Ovary (tissue), 10 donors: ENCODE data around the gene GRAMD1B. TPM values are rescaled to one million over a fixed set of nuclear protein-coding genes. Genes with fewer than 3 reads are reported as not detected.
A peak's percentile ranks its signal among the peaks of the same experiment; 100 is the strongest.

Source experiments
- DNase-seq, 5 donors: peaks; one replicate each; pipeline ENCODE4 v3.0.0-alpha.2; 2019 to 2020
- H3K27ac ChIP-seq, 2 donors: fragments of 200-600 bp; one replicate each; pipeline versions ENCODE4 v1.5.1 to v1.8.0; 2019 to 2022
- H3K27me3 ChIP-seq: fragments of 200-600 bp; one replicate; pipeline ENCODE4 v1.8.0; 2022
- H3K36me3 ChIP-seq: fragments of 200-600 bp; sonication (generic); one replicate; pipeline ENCODE4 v1.5.1; 2019
- H3K4me1 ChIP-seq: one replicate; pipeline ENCODE4 v1.8.1; 2013; ENCODE audit warnings: mild to moderate bottlenecking, moderate library complexity; ENCODE audit not compliant: insufficient read depth
- H3K4me3 ChIP-seq: fragments of 200-600 bp; sonication (generic); one replicate; pipeline ENCODE4 v1.5.1; 2017
- H3K9me3 ChIP-seq, 2 donors: fragments of 200-600 bp in 1 of 2; sonication (generic) in 1 of 2; one replicate each; pipeline versions ENCODE4 v1.5.1 to v1.8.1; 2013 to 2019; ENCODE audit warnings: mild to moderate bottlenecking in 1 of 2, moderate library complexity in 1 of 2
- CTCF ChIP-seq, 3 donors: fragments of 450-650 bp in 2 of 3; fragments of 200-600 bp in 1 of 3; IDR thresholded peaks; one replicate each; pipeline versions ENCODE4 v1.5.1 to v1.8.0; 2016 to 2022; ENCODE audit warnings: antibody characterized with exemption in 3 of 3, mild to moderate bottlenecking in 1 of 3
- EP300 ChIP-seq: sonication (generic); formaldehyde crosslinking; IDR thresholded peaks from one replicate; pipeline ENCODE4 v1.6.1; 2017; ENCODE audit warnings: antibody characterized with exemption
- POLR2A ChIP-seq: fragments of 450-650 bp; IDR thresholded peaks from one replicate; pipeline ENCODE4 v1.6.1; 2017; ENCODE audit warnings: antibody characterized with exemption, mild to moderate bottlenecking, moderate library complexity
- WGBS, 3 donors: extraction: QIAGEN DNeasy Blood & Tissue Kit in 1 of 3; methylation state at CpG; one replicate each; pipeline versions ENCODE4 v1.1.5 to v1.1.7; 2013 to 2017; 5-methylcytosine and 5-hydroxymethylcytosine counted together
- intact Hi-C, 4 donors: fragments of 100-400 bp; cut with DNase I; formaldehyde crosslinking; loops; one replicate each; pipeline versions ENCODE4 v1.11.0 to v1.15.1; 2022 to 2023
- long read RNA-seq, 3 donors: library from polyadenylated mRNA in 2 of 3; unstranded in 2 of 3; transcript quantifications; one replicate each; pipeline ENCODE4 v2.0.0 and lab custom pipeline, GENCODE V29; 2021 to 2026
- polyA plus RNA-seq, 2 donors: library from polyadenylated mRNA; stranded (reverse); fragments of 200-250 nt in 1 of 2; fragments of 350-450 nt in 1 of 2; fragmentation: Illumina TruSeq in 1 of 2; extraction: RNeasy Lipid Tissue Mini Kit (QIAGEN cat#74804) in 1 of 2; gene quantifications; one replicate each; pipeline ENCODE4 v1.2.3, GENCODE V29; 2013 to 2014
- total RNA-seq, 7 donors: library from RNA; depleted of rRNA in 2 of 7; stranded (reverse); fragments of >200 nt in 2 of 7; fragmentation: NEBNext Ultra II Directional in 3 of 7; extraction: Animal tissue kit (Norgen Biotek cat#: 25700) in 3 of 7; gene quantifications; one replicate each; pipeline versions ENCODE4 v1.1.0 to v1.2.4, GENCODE V29; 2016 to 2023
- donor health status: DM: no; HTN: no; CAD: no; lungs with moderate emphysema.
- donor health status: DM: no; HTN: no; CAD: no.
- donor health status: Bipolar disorder and iron deficiency.
- donor health status: DM: yes; HTN: yes; CAD: no.
- donor health status: DM: no; HTN: no; CAD: no.
- donor health status: DM: yes; HTN: yes; CAD: no.

Gene GRAMD1B
- total RNA-seq (10 to 100 TPM; 12.9 to 47.9 (median 25.4) TPM), polyA plus RNA-seq (100 to 1,000 TPM in 1 of 2 donors, 10 to 100 TPM in 1; 10.8 to 185 TPM)
- long read RNA-seq, donor 1, partial matches to known transcripts = 3 of 6 reads
- long read RNA-seq, donor 1, other reads (novel, unspliced or antisense) = 3 of 6 reads
- long read RNA-seq, donor 2, partial matches to known transcripts = 0 of 1 reads
- long read RNA-seq, donor 2, other reads (novel, unspliced or antisense) = 0 of 1 reads
- long read RNA-seq, donor 3, partial matches to known transcripts = 3 of 12 reads
- long read RNA-seq, donor 3, other reads (novel, unspliced or antisense) = 4 of 12 reads

DNA sequence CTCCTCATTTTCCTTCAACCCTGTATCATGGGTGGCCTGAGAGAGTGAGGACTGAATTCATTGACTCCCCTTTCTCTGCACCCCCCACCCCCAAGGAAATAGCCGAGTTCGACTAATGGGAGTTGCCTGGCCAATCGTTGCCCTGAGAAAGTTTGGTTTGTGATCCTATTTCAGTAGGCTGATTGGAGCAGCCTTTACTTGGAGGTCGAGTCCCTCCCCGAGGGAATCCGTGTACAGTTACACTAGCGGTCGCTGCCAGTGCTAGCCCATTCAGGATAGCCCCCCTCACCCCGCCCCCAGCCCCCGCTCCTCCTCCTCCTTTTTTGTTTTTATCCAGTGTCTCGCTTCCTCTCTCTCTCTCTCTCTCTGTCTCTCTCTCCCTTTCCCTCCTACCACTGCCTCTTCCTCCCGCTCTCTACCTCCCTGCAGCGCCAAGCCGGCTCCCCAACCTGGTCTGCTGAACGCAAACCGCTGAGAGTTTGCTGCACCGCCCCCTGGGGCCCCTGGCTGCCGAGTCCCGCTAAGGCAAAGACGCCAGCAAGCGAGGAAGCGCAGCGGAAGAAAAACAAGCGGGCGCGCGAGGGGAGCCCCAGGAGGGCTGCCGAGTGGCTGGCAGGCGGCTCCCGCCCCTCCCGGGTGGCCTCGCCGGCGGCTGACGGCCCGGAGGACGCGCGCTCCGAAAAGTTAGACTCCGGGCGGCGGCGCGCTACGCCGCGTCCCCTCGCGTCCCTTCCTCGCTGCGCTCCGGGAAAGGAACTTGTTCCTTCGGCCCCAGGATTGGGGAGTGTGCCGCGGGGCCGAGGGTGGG is at the start of gene GRAMD1B:
Gene GRAMD1B (plus strand): TSS at position 357 of the 808 bp plus-strand sequence. CDS start 524 bp downstream, outside the sequence.
- intact Hi-C loops = no loop called here
- DNase-seq = peak; percentile 55 to 75 (median 68)
- WGBS, 3 donors = 1% methylated on average over 41 to 57 of the region's 57 CpGs

GRCh38 chr11:123381149-123381548 is 48.9 kb upstream of the GRAMD1B start:
- no peaks in the 10 kb centered on the region for H3K9me3 ChIP-seq
- H3K4me1 ChIP-seq = no peaks in the 10 kb centered on the region
- intact Hi-C loops = no loop called here
- H3K27me3 ChIP-seq = no peaks in the 10 kb centered on the region
- no peak for DNase-seq
- 92 to 95% (median 93%) methylated on average over 5 of the region's 5 CpGs for WGBS, 3 donors
- H3K27ac ChIP-seq = no peak overlapping the region
- TF ChIP-seq CTCF (IDR thresholded peaks at IDR 0.05) (no peak), POLR2A (no peak), EP300 (no peak)
- H3K36me3 ChIP-seq = no peaks in the 10 kb centered on the region
- no peak overlapping the region for H3K4me3 ChIP-seq

More for the DNA sequence above, at the start of gene GRAMD1B:
- TF ChIP-seq EP300 = no peak
- TF ChIP-seq CTCF (IDR thresholded peaks at IDR 0.05) = no peak
- TF ChIP-seq POLR2A = no peak
- peak within 1 kb of the TSS; percentile 44 for H3K4me3 ChIP-seq
- H3K4me1 ChIP-seq = peaks cover 22% of the 10 kb centered on the region
- H3K36me3 ChIP-seq = no peaks in the 10 kb centered on the region
- no peaks in the 10 kb centered on the region for H3K9me3 ChIP-seq
- peak within 1 kb of the TSS; percentile 65 to 77 for H3K27ac ChIP-seq
- H3K27me3 ChIP-seq = no peaks in the 10 kb centered on the region

GRCh38 chr11:123381817-123382554 is 48.1 kb upstream of the GRAMD1B start:
- intact Hi-C loops = no loop called here
- WGBS, 3 donors = 78 to 82% (median 81%) methylated on average over 4 of the region's 4 CpGs
- Histone ChIP-seq H3K4me3 (no peak overlapping the region), H3K27ac (no peak overlapping the region), H3K36me3 (no peaks in the 10 kb centered on the region), H3K4me1 (no peaks in the 10 kb centered on the region), H3K9me3 (no peaks in the 10 kb centered on the region), H3K27me3 (no peaks in the 10 kb centered on the region)
- TF ChIP-seq EP300 = no peak
- DNase-seq = no peak

DNA sequence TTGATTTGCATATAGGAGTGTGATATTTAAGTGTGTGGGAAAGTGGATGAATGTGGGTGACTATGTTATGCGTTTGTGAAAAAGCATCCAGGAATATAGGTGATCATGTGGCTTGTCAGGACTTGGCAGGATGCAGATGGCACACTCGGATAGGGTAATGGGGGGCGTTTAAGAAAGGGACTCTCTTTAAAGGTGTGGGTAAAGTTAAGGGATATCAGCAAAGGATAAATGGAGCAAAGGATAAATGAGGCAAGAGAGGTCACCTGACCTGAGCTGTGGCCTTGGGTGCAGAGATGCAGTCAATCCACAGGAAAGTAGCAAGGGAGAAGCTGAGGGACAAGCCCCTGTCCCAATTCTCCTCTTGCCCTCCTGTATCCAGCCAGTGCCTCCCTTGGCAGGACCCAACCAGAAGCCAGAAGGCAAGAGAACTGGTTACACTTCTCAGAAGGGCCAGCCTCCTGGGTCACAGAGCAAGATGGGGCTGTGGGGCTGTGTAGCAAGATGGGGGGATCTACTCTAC is 47.5 kb upstream of the GRAMD1B start:
- no peaks in the 10 kb centered on the region for H3K9me3 ChIP-seq
- intact Hi-C loops = no loop called here
- H3K36me3 ChIP-seq = no peaks in the 10 kb centered on the region
- WGBS, 3 donors = 78 to 83% (median 81%) methylated on average over 3 of the region's 3 CpGs
- TF ChIP-seq POLR2A (no peak), EP300 (no peak), CTCF (IDR thresholded peaks at IDR 0.05) (no peak)
- no peak overlapping the region for H3K27ac ChIP-seq
- H3K27me3 ChIP-seq = no peaks in the 10 kb centered on the region
- H3K4me1 ChIP-seq = no peaks in the 10 kb centered on the region
- DNase-seq = no peak
- no peak overlapping the region for H3K4me3 ChIP-seq
